ENCODE measurements around the gene NIF3L1.
"Not testable (repeated sequence)": the region's sequence is repeated elsewhere in the genome, so short reads cannot be mapped to it uniquely, and the experiment has no call there.

Gene NIF3L1

DNA sequence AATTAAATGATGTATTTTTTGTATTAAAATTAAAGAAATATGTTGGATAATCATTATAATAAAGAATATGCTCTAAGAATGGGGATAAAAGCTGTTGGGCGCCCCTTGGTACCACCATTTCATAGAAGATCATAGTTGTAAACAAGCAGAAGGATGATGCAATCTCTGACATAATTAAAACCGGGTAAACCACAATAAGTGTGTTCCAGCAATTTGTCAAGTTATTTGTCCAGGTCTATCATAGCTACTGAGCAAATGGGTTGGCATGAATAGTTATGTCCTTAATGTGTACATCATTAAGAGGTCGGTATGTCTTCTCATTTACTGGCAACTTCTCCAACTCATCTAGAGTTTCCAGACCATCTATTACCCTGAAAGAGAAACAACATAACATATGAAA lies 18.0 kb upstream of the NIF3L1 start:
- DNase-seq (ENCODE audit: low read depth), result no peak

DNA sequence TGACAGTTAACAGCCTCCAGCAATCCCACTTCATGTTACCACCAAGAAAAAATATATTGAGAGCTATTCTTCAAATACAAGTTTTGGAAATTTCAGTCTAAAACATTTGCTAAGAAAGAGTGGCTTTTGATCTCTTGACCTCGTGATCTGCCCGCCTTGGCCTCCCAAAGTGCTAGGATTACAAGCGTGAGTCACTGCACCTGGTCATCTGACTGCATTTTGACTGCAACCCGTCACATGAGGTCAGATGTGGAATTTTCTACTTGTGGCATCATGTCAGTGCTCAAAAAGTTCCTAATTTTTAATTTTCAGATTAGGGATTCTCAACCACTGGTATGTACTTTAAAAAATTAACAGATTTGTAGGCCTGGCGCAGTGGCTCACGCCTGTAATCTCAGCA lies 15.6 kb upstream of the NIF3L1 start:
- no peak for DNase-seq (ENCODE audit: low read depth)

DNA sequence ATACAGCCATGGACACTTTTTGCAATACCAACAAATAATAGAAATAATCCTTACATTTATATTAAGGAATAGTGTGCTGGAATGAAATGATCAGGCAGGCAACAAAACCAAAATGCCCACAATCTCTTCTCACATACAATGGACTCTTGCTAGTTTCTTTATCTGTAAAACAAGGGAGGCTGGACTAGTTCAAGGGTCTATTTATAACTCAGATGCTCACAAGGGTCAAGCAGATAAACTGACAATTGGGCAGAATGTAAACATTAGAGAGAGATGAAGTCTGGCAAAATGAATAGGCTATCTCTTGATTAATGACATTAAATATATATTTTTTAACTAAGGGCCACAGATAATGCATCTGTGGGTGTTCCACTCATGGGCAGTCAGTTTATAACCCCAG lies 11.7 kb upstream of the NIF3L1 start:
- DNase-seq (ENCODE audit: low read depth), result no peak

DNA sequence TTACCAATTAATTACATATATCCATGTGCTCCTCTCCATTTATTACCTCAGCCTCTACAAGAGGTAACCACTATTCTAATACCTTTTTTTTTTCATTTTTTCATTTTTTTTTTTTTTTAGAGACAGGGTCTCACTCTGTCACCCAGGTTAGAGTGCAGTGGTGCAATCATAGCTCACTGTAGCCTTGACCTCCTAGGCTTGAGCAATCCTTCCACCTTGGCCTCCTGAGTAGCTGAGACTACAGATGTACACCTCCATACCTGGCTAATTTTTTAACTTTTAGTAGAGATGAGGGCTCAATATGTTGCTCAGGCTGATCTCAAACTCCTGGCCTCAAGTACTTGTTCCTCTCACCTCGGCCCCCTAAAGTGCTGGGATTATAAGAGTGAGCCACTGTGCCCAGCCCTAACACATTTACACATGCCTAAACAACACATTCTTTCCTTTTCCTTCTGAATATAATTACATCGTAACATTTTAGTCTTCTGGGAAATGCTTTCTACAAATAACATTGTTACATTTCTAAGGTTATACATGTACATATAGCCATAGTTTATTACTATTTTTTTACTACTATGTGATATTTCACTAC lies 10.8 kb upstream of the NIF3L1 start:
- no peak for DNase-seq (ENCODE audit: low read depth)

DNA sequence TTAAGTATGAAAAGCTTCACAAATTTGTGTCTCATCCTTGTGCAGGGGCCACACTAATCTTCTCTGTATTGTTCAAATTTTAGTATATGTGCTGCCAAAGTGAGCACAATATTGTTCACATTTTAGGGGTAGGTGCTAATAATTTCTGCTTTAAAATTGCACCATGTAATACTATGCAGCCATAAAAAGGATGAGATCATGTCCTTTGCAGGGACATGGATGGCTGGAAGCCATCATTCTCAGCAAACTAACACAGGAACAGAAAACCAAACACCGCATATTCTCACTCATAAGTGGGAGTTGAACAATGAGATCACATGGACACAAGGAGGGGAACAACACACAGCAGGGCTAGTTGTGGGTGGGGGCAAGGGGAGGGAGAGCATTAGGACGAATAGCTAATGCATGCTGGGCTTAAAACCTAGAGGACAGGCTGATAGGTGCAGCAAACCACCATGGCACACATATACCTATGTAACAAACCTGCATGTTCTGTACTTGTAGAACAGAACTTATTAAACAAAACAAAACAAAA lies 7.4 kb upstream of the NIF3L1 start:
- not testable (repeated sequence) for DNase-seq (ENCODE audit: low read depth)

DNA sequence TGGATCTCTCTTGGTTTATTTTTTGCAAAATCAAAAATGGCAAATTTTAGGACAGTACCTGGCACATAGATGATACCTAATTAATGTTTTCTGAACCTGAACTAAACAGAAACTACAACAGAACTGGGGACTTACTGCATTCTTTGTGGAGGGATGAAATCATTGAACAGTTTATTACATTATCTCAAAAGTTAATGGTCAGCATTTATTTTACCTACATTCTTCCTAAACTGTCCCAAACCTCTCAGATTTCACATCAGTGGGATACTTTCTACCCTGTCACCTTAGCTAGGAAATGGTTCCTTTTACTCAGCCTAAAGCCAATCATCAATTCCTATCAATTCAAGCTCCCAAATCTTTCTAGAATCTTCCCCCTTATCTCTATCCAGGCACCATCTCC lies 10.3 kb downstream of the NIF3L1 start:
- DNase-seq (ENCODE audit: low read depth), result no peak

DNA sequence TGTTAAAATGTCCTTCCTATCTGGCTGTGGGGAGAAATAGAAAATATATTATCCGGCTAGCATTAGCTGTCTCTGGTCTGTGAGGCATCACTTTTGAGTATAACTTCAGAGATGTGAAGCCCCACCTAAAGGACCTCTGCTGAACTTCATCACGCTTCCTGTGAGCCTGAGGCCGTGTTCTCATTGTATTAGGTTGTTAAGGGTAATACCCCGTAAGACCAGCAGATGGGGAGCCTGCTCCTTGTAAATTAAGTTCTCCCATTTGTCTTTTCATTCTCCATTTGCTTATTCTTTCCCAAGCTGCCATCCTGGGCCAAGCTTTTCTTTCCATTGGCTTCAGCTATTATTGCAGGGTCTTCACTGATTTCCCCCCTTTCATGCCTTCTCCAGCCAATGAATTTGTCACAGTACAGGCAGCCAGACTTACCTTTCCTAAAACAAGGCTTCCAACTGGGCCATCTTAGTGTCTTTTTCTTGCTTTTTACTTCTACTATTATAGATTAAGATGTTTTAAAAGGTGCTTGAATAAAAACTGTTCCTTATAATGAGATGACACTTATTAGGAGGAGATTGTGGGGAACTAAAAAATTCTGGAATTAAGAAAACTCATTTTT lies 12.4 kb downstream of the NIF3L1 start:
- DNase-seq (ENCODE audit: low read depth), result peak; percentile 64

DNA sequence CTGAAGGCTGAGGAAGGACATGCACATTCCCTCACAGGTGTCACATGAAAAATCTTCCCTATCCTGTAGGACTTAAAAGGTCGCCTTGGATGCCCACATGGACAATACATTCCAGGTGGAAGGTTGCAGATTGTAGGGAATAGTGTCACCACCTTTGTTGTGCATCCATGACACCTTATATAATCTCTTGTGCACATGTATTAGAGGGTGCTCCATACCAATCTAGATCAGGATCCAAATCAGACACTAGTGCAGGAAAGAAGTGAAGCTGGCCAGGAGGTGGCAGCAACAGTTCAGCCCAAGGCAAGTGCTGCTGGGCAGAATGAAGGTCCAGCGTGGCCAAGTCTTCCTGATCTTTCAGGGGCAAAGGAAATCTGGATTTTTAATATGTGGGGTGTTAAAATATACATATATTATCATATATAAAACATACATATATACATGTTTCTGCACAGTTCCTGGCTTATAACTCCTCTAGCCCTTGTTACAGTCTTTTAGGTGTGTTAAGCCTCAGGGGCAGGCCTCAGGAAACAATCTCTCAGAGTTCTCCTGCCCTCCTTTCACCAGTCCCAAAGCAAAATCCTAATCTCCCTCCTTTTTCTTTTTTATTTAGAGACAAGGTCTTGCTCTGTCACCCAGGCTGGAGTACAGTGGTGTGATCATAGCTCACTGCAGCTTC lies 16.6 kb downstream of the NIF3L1 start:
- no peak for DNase-seq (ENCODE audit: low read depth)

DNA sequence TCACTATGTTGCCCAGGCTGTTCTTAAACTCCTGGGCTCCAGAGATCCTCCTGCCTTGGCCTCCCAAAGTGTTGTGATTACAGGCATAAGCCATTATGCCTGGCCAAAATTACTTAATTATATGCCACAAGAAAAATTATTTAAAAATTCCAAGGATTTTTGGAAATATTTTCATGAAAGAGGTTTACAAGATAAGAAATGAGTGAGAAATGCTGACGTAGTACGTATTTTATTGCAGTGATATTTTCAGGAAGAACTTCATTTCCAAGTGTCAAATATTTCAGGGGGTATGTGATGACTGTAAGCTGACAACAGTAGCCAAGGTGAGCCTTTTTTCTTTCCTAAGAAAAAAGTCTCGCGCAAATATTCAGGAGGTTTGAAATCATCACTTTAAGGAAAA lies 20.8 kb downstream of the NIF3L1 start:
- no peak for DNase-seq (ENCODE audit: low read depth)

DNA sequence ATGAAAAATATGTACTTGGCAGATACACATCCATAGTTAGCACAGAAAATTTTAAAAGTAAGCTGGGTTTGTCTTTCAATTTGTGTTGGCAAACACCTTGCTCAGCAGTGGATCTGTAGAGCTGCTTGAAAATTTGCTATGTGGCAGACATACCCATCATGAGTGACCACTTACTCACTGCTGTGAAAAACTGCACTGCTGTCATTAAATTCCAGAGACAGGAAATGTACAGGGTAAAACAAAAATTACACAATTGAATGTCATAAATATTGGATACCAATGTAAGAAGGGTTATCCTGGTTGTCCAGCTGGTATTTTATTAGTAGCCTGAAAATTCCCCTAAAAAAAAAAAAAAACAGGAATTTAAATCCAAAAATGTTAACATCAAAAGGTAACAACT lies 24.5 kb downstream of the NIF3L1 start:
- no peak for DNase-seq (ENCODE audit: low read depth)

DNA sequence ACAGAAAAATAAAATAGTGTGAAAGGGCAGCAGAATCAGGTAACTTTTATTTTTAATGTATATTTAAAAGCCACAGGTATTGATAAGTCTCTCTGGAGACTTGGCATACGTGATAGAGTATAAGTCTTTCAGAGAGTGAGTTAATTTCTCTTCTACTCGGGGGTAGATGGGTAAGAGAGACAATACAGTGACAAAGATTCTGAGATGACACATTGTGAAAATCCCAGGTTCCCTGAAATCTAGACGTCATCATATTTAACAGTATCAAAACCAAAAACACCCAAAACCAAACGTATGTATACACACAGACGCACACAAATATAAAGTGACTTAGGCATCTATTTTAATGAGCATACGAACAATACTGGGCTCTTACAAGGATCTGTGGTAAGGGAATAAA lies 33.3 kb downstream of the NIF3L1 start:
- no peak for DNase-seq (ENCODE audit: low read depth)

DNA sequence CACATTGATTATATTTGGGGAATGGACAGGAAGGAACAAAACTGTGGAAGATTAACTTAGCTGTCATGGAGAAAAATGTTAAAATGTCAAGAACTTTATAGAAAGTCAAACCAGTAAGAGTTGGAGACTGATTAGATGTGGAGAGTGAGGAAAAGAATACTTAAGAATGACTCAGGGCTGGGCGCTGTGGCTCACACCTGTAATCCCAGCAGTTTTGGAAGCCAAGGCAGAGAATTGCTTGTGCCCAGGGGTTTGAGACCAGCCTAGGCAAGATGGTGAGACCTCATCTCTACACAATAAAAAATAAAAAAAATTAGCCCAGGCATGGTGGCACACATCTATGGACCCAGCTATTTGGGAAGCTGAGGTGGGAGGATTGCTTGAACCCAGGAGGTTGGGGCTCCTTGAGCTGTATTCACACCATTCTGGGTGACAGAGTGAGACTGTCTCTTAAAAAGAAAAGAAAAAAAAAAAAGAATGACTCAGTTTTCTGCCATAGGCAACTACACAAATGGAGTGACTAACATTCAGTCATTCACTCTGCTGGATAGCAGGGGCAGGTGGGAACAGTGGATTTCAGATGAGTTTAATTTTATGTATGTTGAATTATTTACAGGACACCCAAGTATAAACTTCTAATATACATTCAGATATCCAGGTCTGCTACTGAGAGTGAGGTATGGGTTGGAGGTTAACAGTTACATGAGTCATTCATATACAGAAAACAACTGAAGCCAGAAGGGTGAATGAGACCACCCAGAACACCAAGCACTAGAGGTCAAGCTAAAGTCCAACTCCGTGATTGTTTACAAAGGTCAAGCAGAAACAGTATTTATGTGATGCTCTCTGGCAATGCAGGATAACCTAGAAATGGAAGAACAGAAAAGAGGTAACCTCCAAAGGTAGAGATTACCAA lies 40.4 kb downstream of the NIF3L1 start:
- DNase-seq (ENCODE audit: low read depth), result no peak

DNA sequence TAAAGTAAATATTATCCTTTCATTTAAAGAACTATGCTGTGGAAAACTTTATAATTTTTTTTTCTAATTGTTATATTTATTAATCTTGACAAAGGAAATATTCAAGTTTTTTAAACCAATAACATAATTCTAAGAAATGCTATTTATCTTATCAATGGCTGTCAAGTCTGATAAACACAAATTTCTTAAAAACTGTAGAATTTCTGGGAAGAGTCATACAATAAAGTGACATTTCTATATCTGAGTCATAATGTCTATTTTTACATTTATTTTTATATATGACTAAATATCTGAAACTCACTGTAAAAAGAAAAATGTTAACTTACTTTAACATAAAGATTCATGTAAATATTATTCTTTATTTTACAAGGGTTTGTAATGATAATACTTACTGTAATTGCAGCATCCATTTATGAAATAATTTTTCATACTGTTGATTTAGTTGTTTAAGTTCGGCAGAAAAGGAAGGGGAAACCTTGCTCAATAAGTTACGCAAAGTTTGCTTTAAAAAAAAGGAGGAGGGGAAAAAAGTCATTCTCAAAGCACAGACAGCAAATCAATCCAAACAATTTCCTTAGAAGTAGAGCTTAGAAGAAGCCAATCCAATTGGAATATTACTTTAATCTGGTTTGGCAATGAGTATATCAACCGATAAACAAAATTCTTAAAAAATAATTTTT lies 41.9 kb downstream of the NIF3L1 start:
- no peak for DNase-seq (ENCODE audit: low read depth)

DNA sequence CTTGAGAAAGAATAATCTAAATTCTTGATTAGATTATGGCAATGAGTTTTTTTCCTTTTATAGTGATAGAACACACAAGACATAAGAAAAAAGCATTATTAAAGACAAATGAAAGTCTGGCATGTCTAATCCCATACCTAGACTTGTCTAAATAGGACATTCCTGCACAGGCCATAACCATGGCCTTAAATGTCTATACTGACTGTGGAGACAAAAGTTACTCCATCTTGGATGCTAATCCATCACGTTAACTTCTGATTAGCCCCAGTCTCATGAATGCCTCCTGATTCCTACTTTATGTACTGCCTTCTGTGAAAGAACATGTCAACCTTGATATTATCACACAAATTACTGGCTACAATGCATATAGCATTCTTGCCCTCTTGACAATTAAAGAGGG lies 50.7 kb downstream of the NIF3L1 start:
- DNase-seq (ENCODE audit: low read depth), result no peak

DNA sequence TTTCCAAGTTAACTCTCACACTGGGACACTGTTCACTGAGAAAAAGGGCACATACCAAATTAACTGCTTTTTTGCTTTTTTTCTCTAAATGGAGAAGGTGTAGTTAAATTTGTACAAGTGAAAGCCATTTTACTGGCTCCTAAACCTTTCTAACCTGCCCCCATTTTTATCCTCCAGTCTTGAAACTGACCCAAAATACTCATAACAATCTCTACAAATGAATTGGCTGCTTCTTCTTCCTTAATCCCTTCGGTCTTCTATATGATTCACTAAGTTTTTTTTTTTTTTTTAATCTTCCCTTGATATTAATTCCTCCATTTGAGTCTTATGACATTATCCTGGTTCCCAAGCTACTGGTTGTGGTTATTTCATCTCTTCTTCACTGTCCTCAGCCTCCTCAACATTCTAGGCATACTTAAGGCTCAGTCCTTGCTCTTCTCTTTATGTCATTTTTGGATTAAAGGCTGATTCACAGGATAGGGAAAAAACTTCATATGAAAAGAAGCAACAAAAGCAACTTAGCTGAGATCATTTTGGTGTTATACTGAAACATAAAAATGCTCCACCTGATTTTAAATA lies 54.4 kb downstream of the NIF3L1 start:
- DNase-seq (ENCODE audit: low read depth), result no peak

DNA sequence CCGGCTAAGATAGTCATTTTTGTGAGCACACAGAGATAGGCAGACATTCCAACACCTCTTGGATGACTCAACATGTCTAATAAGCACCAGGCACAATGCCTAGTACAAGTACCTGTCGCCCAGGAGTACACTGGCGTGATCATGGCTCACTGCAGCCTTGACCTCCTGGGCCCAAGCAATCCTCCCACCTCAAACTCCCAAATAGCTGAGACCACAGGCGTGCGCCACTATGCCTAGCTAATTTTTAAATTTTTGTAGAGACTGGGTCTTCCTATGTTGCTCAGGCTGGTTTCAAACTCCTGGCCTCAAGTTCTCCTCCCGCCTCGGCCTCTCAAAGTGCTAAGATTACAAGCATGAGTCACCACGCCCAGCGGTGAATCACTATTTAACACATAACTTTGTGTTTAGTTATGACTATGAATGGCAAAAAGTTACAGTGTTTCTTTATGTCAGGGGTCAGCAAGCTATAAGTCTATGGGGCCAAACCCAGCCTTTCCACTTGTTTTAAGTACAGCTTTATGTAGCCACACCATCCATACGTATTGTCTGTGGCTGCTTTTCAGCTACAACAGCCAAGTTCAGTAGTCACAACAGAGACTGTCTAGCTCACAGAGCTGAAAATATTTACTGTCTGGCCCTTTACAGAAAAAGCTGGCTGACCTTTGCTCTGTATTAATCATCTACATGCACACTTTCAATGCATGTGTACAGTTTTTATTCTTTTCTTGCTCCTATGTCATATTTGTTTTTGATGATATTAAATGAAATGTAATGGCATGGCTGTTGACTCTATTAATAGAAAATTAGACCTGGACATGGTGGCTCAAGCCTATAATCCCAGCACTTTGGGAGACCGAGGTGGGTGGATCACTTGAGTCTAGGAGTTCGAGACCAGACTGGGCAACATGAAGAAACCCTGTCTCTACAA lies 55.6 kb downstream of the NIF3L1 start:
- DNase-seq (ENCODE audit: low read depth), result no peak

DNA sequence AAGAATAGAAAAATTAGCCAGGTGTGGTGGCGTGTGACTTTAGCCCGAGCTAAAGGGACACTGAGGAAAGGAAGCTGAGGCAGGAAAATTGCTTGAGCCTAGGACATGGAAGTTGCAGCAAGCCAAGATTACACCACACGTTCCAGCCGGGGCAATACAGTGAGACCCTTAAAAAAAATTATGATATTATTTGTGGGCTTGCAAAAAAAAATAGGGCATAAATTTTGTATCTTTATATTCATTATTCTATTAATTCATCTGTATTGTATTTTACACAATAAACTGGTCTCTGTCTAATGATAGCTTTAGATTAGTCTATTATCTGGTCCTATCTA lies 56.2 kb downstream of the NIF3L1 start:
- DNase-seq (ENCODE audit: low read depth), result no peak

DNA sequence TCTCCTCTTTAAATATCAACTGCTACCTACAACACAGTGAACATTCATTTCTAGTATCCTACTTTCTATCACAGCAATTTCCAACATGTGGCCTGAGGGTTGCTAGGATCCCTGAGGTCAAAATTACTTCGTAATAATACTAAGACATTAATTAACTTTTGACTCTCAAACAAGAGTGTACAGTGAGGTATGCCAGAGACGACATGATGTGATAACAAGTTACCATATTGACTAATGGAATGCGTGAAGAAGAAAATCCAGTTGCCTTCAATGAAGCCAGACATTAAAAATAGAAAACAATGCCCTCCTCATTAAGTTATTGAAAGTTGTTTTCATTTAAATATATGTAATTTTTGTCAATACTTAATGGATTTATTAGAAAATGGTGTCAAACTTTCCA lies 61.2 kb downstream of the NIF3L1 start:
- no peak for DNase-seq (ENCODE audit: low read depth)
